Transverse colon (tissue), 4 donors: ENCODE measurements around the gene TMEM273. TPM values are rescaled to one million over a fixed set of nuclear protein-coding genes. Genes with fewer than 3 reads are reported as not detected.
"Not testable (repeated sequence)": the region's sequence is repeated elsewhere in the genome, so short reads cannot be mapped to it uniquely, and the experiment has no call there.

Source experiments
- DNase-seq: peaks from one replicate; pipeline ENCODE4 v3.0.0-alpha.2; 2019
- H3K27ac ChIP-seq, 4 donors: fragments of 200-600 bp; sonication (generic); 2 replicates each; pipeline ENCODE4 v1.5.1; 2016 to 2018; ENCODE audit warnings: inconsistent platforms in 4 of 4
- H3K27me3 ChIP-seq: fragments of 200-600 bp; sonication (generic); 2 replicates; pipeline ENCODE4 v1.5.1; 2017; ENCODE audit warnings: inconsistent platforms
- H3K36me3 ChIP-seq, 4 donors: fragments of 200-600 bp; sonication (generic); 2 replicates each; pipeline ENCODE4 v1.5.1; 2017 to 2019; ENCODE audit warnings: inconsistent platforms in 4 of 4
- H3K4me1 ChIP-seq, 4 donors: fragments of 200-600 bp; sonication (generic); 2 replicates each; pipeline ENCODE4 v1.5.1; 2017 to 2020; ENCODE audit warnings: inconsistent platforms in 4 of 4
- H3K4me3 ChIP-seq, 4 donors: fragments of 200-600 bp; sonication (generic); 1 replicate in 1 of 4; 2 replicates in 3 of 4; pipeline versions ENCODE4 v1.5.1 to v1.6.1; 2017 to 2019; ENCODE audit warnings: inconsistent platforms in 4 of 4
- H3K9me3 ChIP-seq, 2 donors: fragments of 200-600 bp; sonication (generic); 2 replicates each; pipeline ENCODE4 v1.5.1; 2017 to 2019; ENCODE audit warnings: inconsistent platforms in 2 of 2
- CTCF ChIP-seq, 5 experiments: fragments of 200-600 bp in 3 of 5; fragments of 450-650 bp in 2 of 5; sonication (generic) in 3 of 5; IDR thresholded peaks; 1 replicate in 2 of 5; 2 replicates in 3 of 5; pipeline ENCODE4 v1.5.1; 2016 to 2017; ENCODE audit warnings: antibody characterized with exemption in 5 of 5, inconsistent platforms in 3 of 5, mild to moderate bottlenecking in 2 of 5, moderate library complexity in 1 of 5
- EP300 ChIP-seq: sonication (generic); formaldehyde crosslinking; IDR thresholded peaks from one replicate; pipeline ENCODE4 v1.6.1; 2017; ENCODE audit warnings: antibody characterized with exemption, low read depth
- POLR2A ChIP-seq: fragments of 450-650 bp; IDR thresholded peaks from one replicate; pipeline ENCODE4 v1.6.1; 2016; ENCODE audit warnings: antibody characterized with exemption, mild to moderate bottlenecking, moderate library complexity
- POLR2AphosphoS5 ChIP-seq, 3 donors: sonication (generic); formaldehyde crosslinking; IDR thresholded peaks; one replicate each; pipeline ENCODE4 v1.6.1; 2016; ENCODE audit warnings: antibody characterized with exemption in 3 of 3
- WGBS, 2 donors: methylation state at CpG; one replicate each; pipeline ENCODE4 v1.1.5; 2018; ENCODE audit warnings: low coverage in 1 of 2; 5-methylcytosine and 5-hydroxymethylcytosine counted together
- in situ Hi-C, 4 donors: fragments of 200-750 bp; cut with MboI; loops; one replicate each; pipeline versions ENCODE4 v1.15.0 to v1.15.1; 2017; ENCODE audit warnings: low sequenced_read_pairs in 3 of 4, low pct_ligation_motif_present in 1 of 4, low pct_unique_long_range_greater_than_20kb in 1 of 4
- intact Hi-C: fragments of 100-400 bp; cut with DNase I; formaldehyde crosslinking; loops from one replicate; pipeline ENCODE4 v1.15.1; 2023; ENCODE audit warnings: low total_unique reads
- total RNA-seq, 4 donors: library from RNA; depleted of rRNA; stranded (reverse); fragments of >200 nt; gene quantifications; one replicate each; pipeline ENCODE4 v1.1.0, GENCODE V29; 2016

TMEM273 gene
- total RNA-seq, 4 donors from 2014 or later: 0.80 to 18.4 (median 7.4) TPM

- TF ChIP-seq POLR2A: no peak
- TF ChIP-seq EP300: no peak
- TF ChIP-seq CTCF (IDR thresholded peaks at IDR 0.05): no peak
- TF ChIP-seq POLR2AphosphoS5 (IDR thresholded peaks at IDR 0.05): no peak
- Histone ChIP-seq H3K4me3 (no peak overlapping the region), H3K36me3 (no peaks in the 10 kb centered on the region), H3K27me3 (no peaks in the 10 kb centered on the region), H3K27ac (no peak overlapping the region), H3K9me3 (no peaks in the 10 kb centered on the region), H3K4me1 (no peaks in the 10 kb centered on the region)
- intact Hi-C loops: no loop called here
- DNase-seq: no peak
- in situ Hi-C loops: no loop called here
- 82 to 83% methylated on average over 4 to 6 of the region's 6 CpGs for WGBS, 2 donors
Observed at GRCh38 chr10:49197171-49197570, 9.0 kb upstream of the TMEM273 start.

GRCh38 chr10:49195864-49196263, 7.7 kb upstream of the TMEM273 start:
- in situ Hi-C loops, DNase-seq, H3K27me3 ChIP-seq, H3K4me1 ChIP-seq, H3K9me3 ChIP-seq, H3K36me3 ChIP-seq, H3K27ac ChIP-seq, intact Hi-C loops, H3K4me3 ChIP-seq: not testable (repeated sequence)
- 96% methylated on average over 4 of the region's 4 CpGs for WGBS, 2 donors

GRCh38 chr10:49194212-49194920, 6.2 kb upstream of the TMEM273 start:
- Histone ChIP-seq H3K27me3 (no peaks in the 10 kb centered on the region), H3K4me3 (no peak overlapping the region), H3K36me3 (no peaks in the 10 kb centered on the region), H3K27ac (no peak overlapping the region), H3K4me1 (peaks cover 0 to 6% (median 1%) of the 10 kb centered on the region in 4 donors), H3K9me3 (no peaks in the 10 kb centered on the region)
- TF ChIP-seq CTCF (IDR thresholded peaks at IDR 0.05): no peak
- TF ChIP-seq EP300: no peak
- DNase-seq: no peak
- intact Hi-C loops (no loop called here), in situ Hi-C loops (no loop called here)
- 60 to 64% methylated on average over 7 to 8 of the region's 8 CpGs for WGBS, 2 donors

GRCh38 chr10:49191349-49191748, 3.2 kb upstream of the TMEM273 start:
- Histone ChIP-seq H3K4me1 (peaks cover 0 to 26% (median 1%) of the 10 kb centered on the region in 4 donors), H3K9me3 (no peaks in the 10 kb centered on the region), H3K4me3 (no peak overlapping the region), H3K27me3 (no peaks in the 10 kb centered on the region), H3K36me3 (no peaks in the 10 kb centered on the region), H3K27ac (peak overlapping the region in 1 of 4 donors; percentile 78)
- intact Hi-C loops (no loop called here), in situ Hi-C loops (no loop called here)
- 64 to 70% methylated on average over 1 of the region's 1 CpG for WGBS, 2 donors
- DNase-seq: no peak
- TF ChIP-seq CTCF (IDR thresholded peaks at IDR 0.05) (no peak), EP300 (no peak), POLR2AphosphoS5 (IDR thresholded peaks at IDR 0.05) (no peak), POLR2A (no peak)

GRCh38 chr10:49189422-49189821, 1.2 kb upstream of the TMEM273 start:
- H3K36me3 ChIP-seq: no peaks in the 10 kb centered on the region
- no peaks in the 10 kb centered on the region for H3K27me3 ChIP-seq
- TF ChIP-seq POLR2AphosphoS5 (IDR thresholded peaks at IDR 0.05) (no peak), POLR2A (no peak), EP300 (no peak), CTCF (IDR thresholded peaks at IDR 0.05) (no peak)
- intact Hi-C loops: no loop called here
- WGBS, 2 donors: 85% methylated on average over 6 of the region's 6 CpGs; no CpG with 5 or more reads in 1 of the 2 donors
- in situ Hi-C loops: no loop called here
- H3K9me3 ChIP-seq: no peaks in the 10 kb centered on the region
- peaks cover 0 to 30% (median 1%) of the 10 kb centered on the region in 4 donors for H3K4me1 ChIP-seq
- H3K4me3 ChIP-seq: no peak overlapping the region
- H3K27ac ChIP-seq: peak overlapping the region in 3 of 4 donors; percentile 61 to 78 (median 69)
- no peak for DNase-seq
